HCT116 (cell line): ENCODE data around the gene EPHA10. TPM values are rescaled to one million over a fixed set of nuclear protein-coding genes. Genes with fewer than 3 reads are reported as not detected.

Experiments used
- ATAC-seq: fragments of 200-7000 bp; cut with Tn5 transposase; 2 replicates; pipeline ENCODE4 v1.9.1; 2020; ENCODE audit warnings: mild to moderate bottlenecking, moderate library complexity
- BruUV-seq: library from RNA; stranded (reverse); fragments of 400-500 nt; replicated peaks from 2 replicates; lab custom pipeline; 2021; lab: Mats Ljungman, UMichigan
- CTCF ChIA-PET: fragments of 300-600 bp; sonication (Branson Sonifier 250); formaldehyde crosslinking; loops from one replicate; lab custom pipeline; 2021; ENCODE audit warnings: antibody characterized with exemption; lab: Charles Lee
- POLR2A ChIA-PET: fragments of 300-600, 350-600 bp; sonication (Branson Sonifier 250); formaldehyde crosslinking; loops from one replicate; lab custom pipeline; 2021; ENCODE audit warnings: antibody characterized with exemption; lab: Charles Lee
- RAD21 ChIA-PET, 2 experiments: fragments of 300-600 bp; sonication (Branson Sonifier 250); formaldehyde crosslinking; loops; one replicate each; lab custom pipeline; 2023; ENCODE audit warnings: low total read pairs in 2 of 2; ENCODE audit not compliant: uncharacterized antibody in 2 of 2, unreplicated experiment in 2 of 2, low non-redundant PET in 1 of 2; lab: Charles Lee
- DNase-seq: peaks from one replicate; pipeline ENCODE4 v3.0.0-alpha.2; 2010; ENCODE audit warnings: low read depth, low spot score
- H2AFZ ChIP-seq: fragments of 200-600 bp; shearing (Covaris generic), sonication (generic); 2 replicates; pipeline ENCODE4 v1.6.1; 2017; ENCODE audit warnings: low read depth, mixed run types, mixed read lengths, antibody characterized with exemption, low read length; ENCODE audit not compliant: poor library complexity, severe bottlenecking
- H3K27ac ChIP-seq: 2 replicates; pipeline ENCODE4 v1.5.1; 2012; ENCODE audit warnings: low read depth, low read length
- H3K27me3 ChIP-seq: fragments of 200-600 bp; sonication (generic); 2 replicates; pipeline ENCODE4 v1.6.1; 2016; ENCODE audit warnings: mixed run types, low read length, mixed read lengths; ENCODE audit not compliant: insufficient read depth
- H3K36me3 ChIP-seq, 2 experiments: fragments of 200-500 bp in 1 of 2; fragments of 200-600 bp in 1 of 2; sonication (Bioruptor generic) in 1 of 2; sonication (generic) in 1 of 2; 2 replicates each; pipeline versions ENCODE4 v1.5.1 to v1.6.1; 2014 to 2016; ENCODE audit warnings: low read length in 2 of 2, inconsistent platforms in 1 of 2, mixed read lengths in 1 of 2, mixed run types in 1 of 2; ENCODE audit not compliant: insufficient read depth in 2 of 2, control insufficient read depth in 1 of 2
- H3K4me1 ChIP-seq, 2 experiments: fragments of 200-600 bp in 1 of 2; sonication (generic) in 1 of 2; 2 replicates each; pipeline versions ENCODE4 v1.5.1 to v1.6.1; 2012 to 2017; ENCODE audit warnings: low read length in 2 of 2, inconsistent platforms in 1 of 2, mild to moderate bottlenecking in 1 of 2, mixed read lengths in 1 of 2, mixed run types in 1 of 2, moderate library complexity in 1 of 2; ENCODE audit not compliant: insufficient read depth in 2 of 2, control insufficient read depth in 1 of 2
- H3K4me2 ChIP-seq: fragments of 200-600 bp; sonication (generic); 2 replicates; pipeline ENCODE4 v1.6.1; 2017; ENCODE audit warnings: mixed run types, low read length, mixed read lengths
- H3K4me3 ChIP-seq, 2 experiments: fragments of 200-600 bp in 1 of 2; sonication (generic) in 1 of 2; replicated peaks in 1 of 2; 2 replicates each; pipeline ENCODE4 v1.5.1; 2011 to 2016; ENCODE audit warnings: low read length in 2 of 2, control low read depth in 1 of 2, low read depth in 1 of 2, mild to moderate bottlenecking in 1 of 2, mixed read lengths in 1 of 2, mixed run types in 1 of 2
- H3K79me2 ChIP-seq: fragments of 200-600 bp; sonication (generic); 2 replicates; pipeline ENCODE4 v1.6.1; 2017; ENCODE audit warnings: mild to moderate bottlenecking, mixed run types, low read length, moderate library complexity, mixed read lengths; ENCODE audit not compliant: insufficient read depth
- H3K9ac ChIP-seq: fragments of 200-600 bp; sonication (generic); 2 replicates; pipeline ENCODE4 v1.6.1; 2016; ENCODE audit warnings: low read length, mixed read lengths
- H3K9me2 ChIP-seq: fragments of 200-600 bp; sonication (generic), shearing (Covaris generic); 2 replicates; pipeline ENCODE4 v1.6.1; 2017; ENCODE audit warnings: mixed run types, mild to moderate bottlenecking, moderate library complexity; ENCODE audit not compliant: insufficient read depth
- H3K9me3 ChIP-seq, 2 experiments: fragments of 200-500 bp in 1 of 2; fragments of 200-600 bp in 1 of 2; sonication (Bioruptor generic) in 1 of 2; sonication (generic) in 1 of 2; 2 replicates each; pipeline ENCODE4 v1.6.1; 2014 to 2017; ENCODE audit warnings: low read length in 2 of 2, mixed read lengths in 2 of 2, inconsistent platforms in 1 of 2, low read depth in 1 of 2, mild to moderate bottlenecking in 1 of 2, mixed run types in 1 of 2, moderate library complexity in 1 of 2; ENCODE audit not compliant: control insufficient read depth in 1 of 2, insufficient read depth in 1 of 2
- H4K20me1 ChIP-seq: fragments of 200-600 bp; sonication (generic), shearing (Covaris generic); 2 replicates; pipeline ENCODE4 v1.6.1; 2017; ENCODE audit warnings: mixed run types, mild to moderate bottlenecking, moderate library complexity; ENCODE audit not compliant: insufficient read depth
- EZH2phosphoT487 ChIP-seq: fragments of 200-600 bp; IDR thresholded peaks from 2 replicates; pipeline ENCODE4 v1.6.1; 2018; ENCODE audit warnings: antibody characterized with exemption, borderline replicate concordance
- SIN3A ChIP-seq: IDR thresholded peaks from 2 replicates; pipeline ENCODE4 v1.6.1; 2012; ENCODE audit warnings: low read depth
- ZFX ChIP-seq: fragments of 450-650 bp; IDR thresholded peaks from 2 replicates; pipeline ENCODE4 v1.6.1; 2017
- intact Hi-C: fragments of 100-400 bp; cut with micrococcal nuclease; formaldehyde crosslinking; loops from 2 replicates; pipeline ENCODE4 v1.10.0; 2022
- total RNA-seq: library from RNA; stranded (reverse); gene quantifications from one replicate; pipeline ENCODE4 v1.2.1, GENCODE V29; 2021; ENCODE audit not compliant: unreplicated experiment
- TF ChIP-seq, protein P1 (sequence below): IDR thresholded peaks from 2 replicates; pipeline ENCODE4 v1.6.1; 2012
- TF ChIP-seq, protein P2 (sequence below), 3 experiments: fragments of 200-600 bp in 1 of 3; sonication (generic) in 1 of 3; IDR thresholded peaks in 2 of 3; conservative IDR thresholded peaks in 1 of 3; 2 replicates each; pipeline ENCODE4 v1.5.1; 2012 to 2017; ENCODE audit warnings: low read depth in 2 of 3, low read length in 2 of 3, antibody characterized with exemption in 1 of 3, borderline replicate concordance in 1 of 3, control low read depth in 1 of 3, mild to moderate bottlenecking in 1 of 3, mixed read lengths in 1 of 3, mixed run types in 1 of 3, moderate library complexity in 1 of 3; ENCODE audit not compliant: insufficient read depth in 1 of 3
- TF ChIP-seq, protein P3 (sequence below): IDR thresholded peaks from 2 replicates; pipeline ENCODE4 v1.6.1; 2012; ENCODE audit warnings: low read depth

The EPHA10 gene
- total RNA-seq, 1 experiment from 2014 or later = 6.5 TPM

DNA sequence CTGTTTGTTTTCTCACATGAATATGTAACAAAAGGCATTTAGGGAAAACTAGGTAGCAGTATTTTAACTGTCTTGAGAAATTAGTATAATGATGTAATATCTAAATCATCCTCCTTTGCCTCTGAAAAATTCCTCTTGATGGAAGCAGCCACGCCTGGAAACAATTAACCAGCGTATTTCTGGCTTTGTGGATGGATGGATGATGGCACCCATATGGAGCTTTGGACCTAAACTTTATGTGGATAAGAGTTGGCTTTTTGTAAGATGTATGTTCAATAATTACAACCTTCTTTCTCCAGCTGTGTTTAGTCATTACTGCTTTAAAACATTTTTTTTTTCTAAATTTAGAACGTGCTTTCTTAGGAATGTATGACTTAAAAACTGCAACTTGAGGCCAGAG is 60.0 kb downstream of the EPHA10 start:
- H3K4me3 ChIP-seq = no peak overlapping the region
- no peaks in the 10 kb centered on the region for H3K4me1 ChIP-seq
- CTCF ChIA-PET = no interaction called here
- peaks cover 9% of the 10 kb centered on the region; the same call in 1 of the 2 replicates for H3K79me2 ChIP-seq
- peaks cover 63 to 82% of the 10 kb centered on the region in 2 experiments for H3K36me3 ChIP-seq
- H3K27ac ChIP-seq = no peak overlapping the region
- ATAC-seq = no peak
- no peak for TF ChIP-seq ZFX
- TF ChIP-seq, protein P1, sequence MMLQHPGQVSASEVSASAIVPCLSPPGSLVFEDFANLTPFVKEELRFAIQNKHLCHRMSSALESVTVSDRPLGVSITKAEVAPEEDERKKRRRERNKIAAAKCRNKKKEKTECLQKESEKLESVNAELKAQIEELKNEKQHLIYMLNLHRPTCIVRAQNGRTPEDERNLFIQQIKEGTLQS = no peak
- TF ChIP-seq, protein P2, sequence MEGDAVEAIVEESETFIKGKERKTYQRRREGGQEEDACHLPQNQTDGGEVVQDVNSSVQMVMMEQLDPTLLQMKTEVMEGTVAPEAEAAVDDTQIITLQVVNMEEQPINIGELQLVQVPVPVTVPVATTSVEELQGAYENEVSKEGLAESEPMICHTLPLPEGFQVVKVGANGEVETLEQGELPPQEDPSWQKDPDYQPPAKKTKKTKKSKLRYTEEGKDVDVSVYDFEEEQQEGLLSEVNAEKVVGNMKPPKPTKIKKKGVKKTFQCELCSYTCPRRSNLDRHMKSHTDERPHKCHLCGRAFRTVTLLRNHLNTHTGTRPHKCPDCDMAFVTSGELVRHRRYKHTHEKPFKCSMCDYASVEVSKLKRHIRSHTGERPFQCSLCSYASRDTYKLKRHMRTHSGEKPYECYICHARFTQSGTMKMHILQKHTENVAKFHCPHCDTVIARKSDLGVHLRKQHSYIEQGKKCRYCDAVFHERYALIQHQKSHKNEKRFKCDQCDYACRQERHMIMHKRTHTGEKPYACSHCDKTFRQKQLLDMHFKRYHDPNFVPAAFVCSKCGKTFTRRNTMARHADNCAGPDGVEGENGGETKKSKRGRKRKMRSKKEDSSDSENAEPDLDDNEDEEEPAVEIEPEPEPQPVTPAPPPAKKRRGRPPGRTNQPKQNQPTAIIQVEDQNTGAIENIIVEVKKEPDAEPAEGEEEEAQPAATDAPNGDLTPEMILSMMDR (IDR thresholded peaks at IDR 0.05 in 2 of 3, conservative IDR thresholded peaks at IDR 0.05 in 1 of 3; ENCODE audit: borderline replicate concordance in 1 of 3, insufficient read depth in 1 of 3, low read depth in 2 of 3, low read length in 2 of 3) = no peak
- TF ChIP-seq, protein P3, sequence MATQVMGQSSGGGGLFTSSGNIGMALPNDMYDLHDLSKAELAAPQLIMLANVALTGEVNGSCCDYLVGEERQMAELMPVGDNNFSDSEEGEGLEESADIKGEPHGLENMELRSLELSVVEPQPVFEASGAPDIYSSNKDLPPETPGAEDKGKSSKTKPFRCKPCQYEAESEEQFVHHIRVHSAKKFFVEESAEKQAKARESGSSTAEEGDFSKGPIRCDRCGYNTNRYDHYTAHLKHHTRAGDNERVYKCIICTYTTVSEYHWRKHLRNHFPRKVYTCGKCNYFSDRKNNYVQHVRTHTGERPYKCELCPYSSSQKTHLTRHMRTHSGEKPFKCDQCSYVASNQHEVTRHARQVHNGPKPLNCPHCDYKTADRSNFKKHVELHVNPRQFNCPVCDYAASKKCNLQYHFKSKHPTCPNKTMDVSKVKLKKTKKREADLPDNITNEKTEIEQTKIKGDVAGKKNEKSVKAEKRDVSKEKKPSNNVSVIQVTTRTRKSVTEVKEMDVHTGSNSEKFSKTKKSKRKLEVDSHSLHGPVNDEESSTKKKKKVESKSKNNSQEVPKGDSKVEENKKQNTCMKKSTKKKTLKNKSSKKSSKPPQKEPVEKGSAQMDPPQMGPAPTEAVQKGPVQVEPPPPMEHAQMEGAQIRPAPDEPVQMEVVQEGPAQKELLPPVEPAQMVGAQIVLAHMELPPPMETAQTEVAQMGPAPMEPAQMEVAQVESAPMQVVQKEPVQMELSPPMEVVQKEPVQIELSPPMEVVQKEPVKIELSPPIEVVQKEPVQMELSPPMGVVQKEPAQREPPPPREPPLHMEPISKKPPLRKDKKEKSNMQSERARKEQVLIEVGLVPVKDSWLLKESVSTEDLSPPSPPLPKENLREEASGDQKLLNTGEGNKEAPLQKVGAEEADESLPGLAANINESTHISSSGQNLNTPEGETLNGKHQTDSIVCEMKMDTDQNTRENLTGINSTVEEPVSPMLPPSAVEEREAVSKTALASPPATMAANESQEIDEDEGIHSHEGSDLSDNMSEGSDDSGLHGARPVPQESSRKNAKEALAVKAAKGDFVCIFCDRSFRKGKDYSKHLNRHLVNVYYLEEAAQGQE = no peak
- TF ChIP-seq EZH2phosphoT487 = no peak
- no peak for TF ChIP-seq SIN3A
- TF ChIP-seq, all 23 proteins: peak for 0
- Histone ChIP-seq H3K4me2 (no peak overlapping the region), H3K27me3 (no peaks in the 10 kb centered on the region), H3K9me2 (no peaks in the 10 kb centered on the region), H2AFZ (no peak overlapping the region), H3K9ac (no peak overlapping the region), H3K9me3 (no peaks in the 10 kb centered on the region), H4K20me1 (no peaks in the 10 kb centered on the region)
- intact Hi-C loops = no loop called here
- DNase-seq = no peak
- RAD21 ChIA-PET = no interaction called here
- POLR2A ChIA-PET = no interaction called here
- BruUV-seq = no TSS peak
